Keratinocyte (primary cell): ENCODE measurements around the gene INS. TPM values are rescaled to one million over a fixed set of nuclear protein-coding genes. Genes with fewer than 3 reads are reported as not detected.

ENCODE experiments used
- DNase-seq: peaks from one replicate; pipeline ENCODE4 v3.0.0-alpha.2; 2011; ENCODE audit warnings: low read depth, missing footprints, low spot score
- FAIRE-seq: peaks from 2 replicates; lab custom pipeline; 2011; peaks lifted over from hg19 to GRCh38; lab: Jason Lieb, UNC
- H2AFZ ChIP-seq: 2 replicates; pipeline ENCODE4 v1.6.0; 2012; ENCODE audit warnings: low read length, control low read depth, inconsistent platforms; ENCODE audit not compliant: control insufficient read depth
- H3K27ac ChIP-seq: 2 replicates; pipeline ENCODE4 v1.5.1; 2011; ENCODE audit warnings: low read length; ENCODE audit not compliant: control insufficient read depth, insufficient read depth
- H3K27me3 ChIP-seq: 3 replicates; pipeline ENCODE4 v1.6.0; 2011; ENCODE audit warnings: low read length; ENCODE audit not compliant: control insufficient read depth, insufficient read depth; ENCODE audit errors: extremely low read depth
- H3K36me3 ChIP-seq, 2 experiments: 2 replicates in 1 of 2; 3 replicates in 1 of 2; pipeline ENCODE4 v1.5.1; 2011; ENCODE audit warnings: low read length in 2 of 2, mild to moderate bottlenecking in 1 of 2; ENCODE audit not compliant: control insufficient read depth in 2 of 2, insufficient read depth in 2 of 2; ENCODE audit errors: extremely low read depth in 1 of 2
- H3K4me1 ChIP-seq: 3 replicates; pipeline ENCODE4 v1.5.1; 2011; ENCODE audit warnings: low read length; ENCODE audit not compliant: control insufficient read depth, insufficient read depth; ENCODE audit errors: extremely low read depth
- H3K4me2 ChIP-seq: 3 replicates; pipeline ENCODE4 v1.6.0; 2011; ENCODE audit warnings: low read depth, low read length; ENCODE audit not compliant: control insufficient read depth, insufficient read depth; ENCODE audit errors: extremely low read depth
- H3K4me3 ChIP-seq, 3 experiments: fragments of 200-600 bp in 1 of 3; sonication (generic) in 1 of 3; 2 replicates in 2 of 3; 3 replicates in 1 of 3; pipeline ENCODE4 v1.5.1; 2011 to 2016; ENCODE audit warnings: low read length in 3 of 3, mild to moderate bottlenecking in 3 of 3, control low read depth in 2 of 3, inconsistent platforms in 1 of 3, low read depth in 1 of 3, mixed read lengths in 1 of 3, mixed run types in 1 of 3, moderate library complexity in 1 of 3; ENCODE audit not compliant: control insufficient read depth in 2 of 3, insufficient read depth in 2 of 3; ENCODE audit errors: extremely low read depth in 1 of 3
- H3K79me2 ChIP-seq: 2 replicates; pipeline ENCODE4 v1.6.0; 2012; ENCODE audit warnings: low read length; ENCODE audit not compliant: control insufficient read depth, insufficient read depth
- H3K9ac ChIP-seq: 3 replicates; pipeline ENCODE4 v1.6.0; 2011; ENCODE audit warnings: low read length; ENCODE audit not compliant: control insufficient read depth, insufficient read depth; ENCODE audit errors: extremely low read depth
- H3K9me1 ChIP-seq: 3 replicates; pipeline ENCODE4 v1.6.0; 2011; ENCODE audit warnings: low read length; ENCODE audit not compliant: control insufficient read depth, insufficient read depth; ENCODE audit errors: extremely low read depth
- H3K9me3 ChIP-seq: 2 replicates; pipeline ENCODE4 v1.5.1; 2012; ENCODE audit warnings: low read depth, low read length; ENCODE audit not compliant: control insufficient read depth
- H4K20me1 ChIP-seq: 3 replicates; pipeline ENCODE4 v1.6.0; 2011; ENCODE audit warnings: low read length; ENCODE audit not compliant: control insufficient read depth, insufficient read depth; ENCODE audit errors: extremely low read depth
- CTCF ChIP-seq, 3 experiments: IDR thresholded peaks in 1 of 3; conservative IDR thresholded peaks in 1 of 3; optimal IDR thresholded peaks in 1 of 3; 2 replicates in 2 of 3; 3 replicates in 1 of 3; pipeline versions ENCODE3 to v1.5.1; 2011; ENCODE audit warnings: low read length in 3 of 3, mild to moderate bottlenecking in 3 of 3, moderate library complexity in 2 of 3, control low read depth in 1 of 3, inconsistent platforms in 1 of 3; ENCODE audit not compliant: insufficient read depth in 2 of 3; ENCODE audit errors: extremely low read depth in 1 of 3
- EZH2 ChIP-seq: IDR thresholded peaks from one replicate; pipeline ENCODE4 v1.6.1; 2012; ENCODE audit warnings: inconsistent platforms, mild to moderate bottlenecking, low read length, moderate library complexity
- dilution Hi-C: fragments of 300-500 bp; cut with MboI; formaldehyde crosslinking; loops from one replicate; pipeline ENCODE4 v1.7.0; 2020; ENCODE audit warnings: low sequenced_read_pairs; ENCODE audit not compliant: extremely low pct_ligation_motif_present
- polyA plus RNA-seq, 5 experiments: library from polyadenylated mRNA; depleted of rRNA in 3 of 5; stranded (reverse) in 3 of 5; stranded (forward) in 1 of 5; unstranded in 1 of 5; fragments of >200 nt; gene quantifications; 1 replicate in 1 of 5; 2 replicates in 3 of 5; 3 replicates in 1 of 5; pipeline versions ENCODE4 v1.2.1 to v1.2.3, GENCODE V29; 2011 to 2012; ENCODE audit warnings: missing spikeins in 2 of 5, low read depth in 1 of 5, low replicate concordance in 1 of 5
- small RNA-seq, 3 experiments: library from RNA; depleted of rRNA; stranded (forward); fragments of <200 nt; gene quantifications; one replicate each; pipeline ENCODE3, GENCODE V24; 2012; ENCODE audit warnings: low read depth in 3 of 3, low replicate concordance in 1 of 3; ENCODE audit not compliant: insufficient read length in 3 of 3

The INS gene
- polyA plus RNA-seq, 1 donor (not counting 4 experiments of a cell fraction or from before 2014, with no cell fraction given) = not detected

GRCh38 chr11:2110521-2110920 is 50.5 kb downstream of the INS start:
- FAIRE-seq (no peak), DNase-seq (no peak)
- H3K27ac ChIP-seq = no peak overlapping the region
- no peaks in the 10 kb centered on the region for H3K36me3 ChIP-seq
- TF ChIP-seq CTCF (optimal IDR thresholded peaks at IDR 0.05 in 1 of 3, IDR thresholded peaks at IDR 0.05 in 1 of 3, conservative IDR thresholded peaks at IDR 0.05 in 1 of 3; ENCODE audit: extremely low read depth in 1 of 3, insufficient read depth in 2 of 3, low read length in 3 of 3) = no peak
- no peak for TF ChIP-seq EZH2
- H3K27me3 ChIP-seq = peaks cover 31% of the 10 kb centered on the region
- H3K4me3 ChIP-seq = no peak overlapping the region
- no peaks in the 10 kb centered on the region for H3K9me1 ChIP-seq
- H3K9me3 ChIP-seq = no peaks in the 10 kb centered on the region
- no peaks in the 10 kb centered on the region for H3K79me2 ChIP-seq
- H4K20me1 ChIP-seq = no peaks in the 10 kb centered on the region
- no peaks in the 10 kb centered on the region for H3K4me1 ChIP-seq
- H2AFZ ChIP-seq = no peak overlapping the region
- no peak overlapping the region for H3K4me2 ChIP-seq
- dilution Hi-C loops = no loop called here
- no peak overlapping the region for H3K9ac ChIP-seq

Small RNAs within 50 kb of the gene (small RNA-seq; reads per million reads assigned to genes)
- gene MIR4686 = 0 reads per million in 3 experiments
- 0 reads per million in 3 experiments for gene MIR483

Other genes with a start within 250 kb of the INS start
- gene TNNT3, start 241.5 kb downstream of the INS start, polyA plus RNA-seq = 0.09 TPM in 1 of 3 replicates, not detected in the others
- 56.4 to 84.2 TPM (median 68.2 TPM) in 3 replicates for gene MRPL23, start 213.9 kb downstream of the INS start, polyA plus RNA-seq
- gene H19, start 163.4 kb downstream of the INS start, polyA plus RNA-seq = 1.9 to 26.9 TPM (median 15.6 TPM) in 3 replicates
- gene IGF2, start 21.8 kb downstream of the INS start, polyA plus RNA-seq = 0.01 TPM in 2 of 3 replicates, not detected in the other
- 0.50 to 0.86 TPM (median 0.67 TPM) in 3 replicates for gene TH, start 10.6 kb upstream of the INS start, polyA plus RNA-seq
- 0.07 to 0.36 TPM (median 0.26 TPM) in 3 replicates for gene ASCL2, start 109.4 kb upstream of the INS start, polyA plus RNA-seq
- gene C11orf21, start 140.7 kb upstream of the INS start, polyA plus RNA-seq = not detected in 3 replicates
- not detected in 3 replicates for gene TSPAN32, start 140.8 kb upstream of the INS start, polyA plus RNA-seq
- 194 to 429 TPM (median 320 TPM) in 3 replicates for gene CD81, start 216.1 kb upstream of the INS start, polyA plus RNA-seq
- gene TSSC4, start 239.5 kb upstream of the INS start, polyA plus RNA-seq = 15.9 to 27.1 TPM (median 18.6 TPM) in 3 replicates